GM21619 (cell line): ENCODE data around the gene NOL4L.

ENCODE experiments used
- ATAC-seq: cut with Tn5 transposase; IDR thresholded peaks from one replicate; pipeline ENCODE4 v1.9.1; 2021; ENCODE audit not compliant: unreplicated experiment

NOL4L gene

DNA sequence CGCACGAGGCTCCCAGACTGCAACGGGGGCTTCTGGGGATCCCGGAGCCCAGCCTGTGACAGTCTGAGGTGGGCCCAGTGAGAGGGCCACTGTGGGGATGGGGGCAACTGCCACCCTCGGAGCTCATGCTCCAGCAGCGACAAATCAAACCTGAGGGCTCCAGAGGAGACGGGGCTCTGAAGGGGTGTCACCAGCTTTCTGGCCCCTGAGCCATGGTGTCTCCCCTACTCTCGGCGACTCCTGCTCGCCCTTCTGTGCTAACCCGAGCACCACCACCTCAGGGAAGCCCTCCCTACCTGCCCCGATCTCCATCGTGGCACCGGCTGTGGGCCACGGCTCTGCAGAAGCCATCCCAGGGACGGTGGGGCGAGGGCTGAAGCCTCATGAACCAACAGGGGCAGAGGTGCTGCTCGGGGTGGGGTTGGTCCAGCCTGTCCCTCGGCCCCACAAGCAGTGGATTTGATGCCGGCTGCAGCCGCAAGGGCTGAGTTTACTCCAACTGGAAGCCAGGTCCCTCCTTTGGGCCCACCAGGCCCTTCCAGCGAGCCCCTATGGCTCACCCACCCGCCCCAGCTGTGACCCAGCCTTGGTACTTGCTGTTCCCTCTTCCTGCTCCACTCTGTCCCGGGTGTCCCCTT, 124.3 kb downstream of the NOL4L start:
- ATAC-seq = no peak

DNA sequence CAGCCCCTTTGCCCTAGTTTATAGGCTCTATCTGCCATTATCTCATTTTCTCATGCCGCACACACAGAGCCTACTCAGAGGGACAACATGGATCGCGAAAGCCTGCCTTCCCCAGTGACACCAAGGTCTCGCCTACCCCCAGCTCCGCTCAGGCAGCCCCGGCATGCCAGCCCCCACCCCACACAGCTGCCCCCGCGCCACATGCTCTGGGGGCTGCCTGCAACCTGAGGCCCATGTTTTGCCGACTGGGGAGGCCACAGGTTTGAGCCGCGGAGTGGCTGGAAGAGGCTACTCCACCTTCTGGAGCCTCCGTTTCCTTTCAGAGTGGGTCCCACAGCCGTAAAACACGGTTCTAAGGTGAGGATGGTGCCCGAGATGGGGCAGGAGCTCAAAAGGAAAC, 124.9 kb downstream of the NOL4L start:
- no peak for ATAC-seq

DNA sequence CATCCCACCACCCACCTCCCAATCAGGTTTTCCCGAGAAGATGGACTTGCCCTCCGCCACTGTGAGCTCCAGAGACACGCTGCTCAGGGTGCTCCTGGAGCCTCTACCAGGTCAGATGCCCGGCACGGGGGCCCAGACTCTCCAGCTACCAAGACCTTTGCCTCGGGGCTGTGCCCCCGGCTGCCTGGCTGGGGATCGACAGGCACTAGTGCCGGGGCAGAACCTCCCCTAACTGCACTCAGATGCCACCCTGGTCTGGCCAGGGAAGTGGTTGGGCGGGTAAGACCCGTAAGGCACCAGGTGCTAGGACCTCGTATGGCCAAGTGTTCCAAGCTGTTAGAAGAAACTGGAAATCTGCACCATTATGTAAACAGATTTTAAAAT, 126.3 kb downstream of the NOL4L start:
- no peak for ATAC-seq

DNA sequence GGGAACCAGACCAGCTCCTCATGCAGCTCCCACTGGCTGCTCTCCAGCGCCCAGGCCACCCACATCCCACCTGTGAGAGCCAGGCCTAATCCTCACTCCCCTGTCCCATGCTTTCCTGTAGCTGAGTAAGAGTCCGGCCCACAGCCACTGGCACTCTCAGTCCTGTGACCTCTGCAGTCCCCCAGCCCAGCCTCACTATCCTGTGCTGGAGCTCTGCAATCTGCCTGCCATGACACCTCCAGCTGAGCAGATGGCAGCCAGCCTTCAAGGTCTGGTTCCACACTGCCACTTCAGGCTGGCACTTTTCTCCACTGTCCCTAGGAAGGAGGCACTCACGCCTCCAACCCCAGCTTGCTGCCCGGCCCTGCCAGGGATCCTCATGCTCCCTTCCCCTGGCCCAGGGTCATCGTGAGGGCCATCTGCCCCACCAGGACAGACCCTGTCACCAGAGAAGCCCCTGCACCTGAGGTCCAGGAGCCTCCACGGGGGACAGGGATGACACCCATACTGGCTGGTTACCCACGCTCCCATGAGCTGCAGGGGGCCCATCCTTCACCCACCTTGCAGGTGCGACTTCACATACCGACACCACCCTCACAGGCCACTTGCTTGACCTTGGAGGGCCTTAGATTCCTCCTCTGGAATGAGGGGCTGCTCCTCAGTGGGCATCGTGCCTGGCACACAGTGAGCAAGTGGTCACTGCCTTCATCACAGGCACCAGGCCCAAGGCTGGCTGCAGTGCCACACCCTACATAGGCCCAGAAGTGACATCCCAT, 126.9 kb downstream of the NOL4L start:
- ATAC-seq = no peak

DNA sequence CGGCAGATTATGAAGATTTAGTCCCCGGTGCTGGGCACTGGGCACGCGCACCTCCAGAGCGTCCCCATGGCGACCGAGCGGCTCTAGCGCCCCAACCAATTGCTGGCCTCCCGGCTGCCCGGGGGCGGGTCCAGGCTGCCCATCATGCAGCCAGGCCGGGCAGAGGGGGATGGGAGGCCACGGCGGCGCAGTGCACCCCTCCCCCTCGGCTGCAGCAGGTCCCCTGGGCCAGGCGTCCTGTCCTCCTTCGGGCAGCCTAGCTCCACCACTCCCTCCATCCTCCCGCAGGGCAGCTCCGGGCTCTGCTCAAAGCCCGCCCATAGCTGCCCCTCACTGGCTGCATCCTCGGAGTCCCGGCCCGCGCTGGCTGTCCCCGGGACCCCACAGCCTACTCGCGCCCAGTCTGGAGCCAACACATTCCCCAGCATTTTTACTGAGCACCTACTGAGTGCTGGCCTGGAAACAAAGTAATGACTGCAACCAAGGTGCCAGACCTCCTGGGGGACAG, 127.6 kb downstream of the NOL4L start:
- no peak for ATAC-seq

DNA sequence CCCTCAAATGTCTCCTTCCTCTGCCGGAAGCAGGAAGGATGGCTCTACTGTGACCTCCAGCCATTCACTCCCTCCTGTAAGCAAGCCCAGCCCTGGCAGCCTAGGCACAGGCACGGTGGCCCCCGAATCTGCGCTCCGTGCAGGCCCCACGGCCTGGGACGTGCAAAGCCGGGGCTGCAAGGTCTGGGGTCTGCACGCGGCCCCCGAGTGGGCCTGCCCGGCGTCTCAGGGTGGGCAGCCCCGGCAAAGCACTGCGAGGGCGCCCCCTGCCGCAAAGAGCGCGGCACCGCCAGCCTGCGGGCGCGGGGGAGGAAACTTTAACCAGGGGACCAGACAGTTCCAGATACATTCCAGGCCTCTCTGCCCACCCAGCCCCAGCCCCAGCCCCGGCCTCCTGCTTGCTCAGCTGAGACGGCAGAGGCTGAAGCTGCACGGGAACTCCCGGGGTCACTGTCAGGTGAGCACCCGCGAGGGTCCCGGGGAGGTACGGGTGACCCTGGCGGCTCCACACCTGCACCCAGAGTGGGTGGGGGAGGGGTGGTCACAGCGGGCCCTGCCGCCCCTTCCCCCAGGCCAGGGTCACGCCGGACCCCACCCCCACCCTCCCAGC, 128.2 kb downstream of the NOL4L start:
- no peak for ATAC-seq

DNA sequence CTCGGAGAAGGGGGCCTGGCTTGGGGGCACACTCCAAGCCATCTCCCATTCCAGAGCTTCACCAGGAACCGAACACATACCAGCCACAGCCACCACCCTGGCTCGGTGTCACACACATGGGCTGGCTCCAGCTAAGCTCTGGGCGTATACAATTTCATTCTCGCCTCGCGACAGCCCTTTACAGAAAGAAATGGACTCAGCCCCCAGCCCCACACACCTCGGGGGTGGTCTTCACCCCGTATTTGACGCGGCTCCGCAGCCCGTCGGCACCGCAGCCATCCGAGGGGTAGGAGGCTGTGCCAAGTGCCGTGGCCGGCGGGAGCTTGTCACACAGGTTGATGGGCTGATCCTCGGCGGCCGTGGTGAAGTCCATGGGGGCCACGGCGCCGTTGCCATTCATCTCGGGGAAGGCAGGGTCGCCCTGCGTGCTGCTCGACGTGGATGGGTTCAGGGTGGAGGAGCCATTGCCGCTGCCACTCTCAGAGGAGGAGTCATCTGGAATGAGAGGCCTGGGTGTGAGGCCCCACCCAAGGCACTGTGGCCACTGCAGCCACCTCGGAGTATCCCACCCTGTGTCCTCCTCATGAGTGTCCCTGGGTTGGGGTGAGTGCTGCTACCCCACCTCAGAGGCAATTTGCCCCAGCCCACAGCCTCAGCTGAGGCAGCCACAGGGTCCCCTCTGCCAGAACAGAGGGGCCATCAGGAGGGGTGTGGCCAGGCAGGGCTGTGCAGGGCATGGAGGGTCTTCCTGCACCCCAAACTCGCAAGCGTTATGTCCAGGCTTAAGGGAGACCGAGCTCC, 129.0 kb downstream of the NOL4L start:
- no peak for ATAC-seq

DNA sequence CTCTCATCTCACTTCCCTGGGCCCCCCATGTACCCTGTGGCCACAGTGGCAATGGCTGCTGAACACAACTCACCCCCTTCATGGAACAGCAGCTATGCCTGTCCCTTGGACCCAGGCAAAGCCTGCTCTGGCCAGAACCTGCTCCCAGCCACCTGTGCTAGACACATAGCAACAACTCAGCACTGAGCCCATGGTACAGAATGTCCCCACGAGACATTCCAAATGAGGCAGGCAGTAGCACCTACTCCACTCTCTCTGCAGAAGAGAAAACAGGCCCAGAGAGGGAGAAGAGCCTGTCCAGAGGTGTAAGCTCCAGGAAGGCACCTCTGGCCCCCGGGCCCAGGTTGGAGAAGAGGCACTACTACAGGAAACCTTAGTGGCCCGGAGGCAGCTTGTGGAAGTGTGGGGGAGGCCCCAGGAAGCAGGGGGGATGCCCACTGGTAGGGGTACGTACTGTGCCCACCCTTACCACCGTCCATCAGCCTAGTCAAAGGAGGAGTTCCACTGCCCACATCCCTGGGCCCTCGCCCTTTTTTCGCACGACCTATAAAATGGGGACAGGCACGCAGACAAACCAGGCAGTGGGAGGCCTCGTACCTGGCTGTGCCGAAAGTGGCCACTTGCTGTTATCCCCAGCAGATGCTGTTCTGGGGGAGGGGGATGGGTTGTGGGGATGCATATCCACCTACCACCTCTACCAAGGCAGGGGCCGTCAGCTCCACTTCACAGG, 129.8 kb downstream of the NOL4L start:
- ATAC-seq = no peak

DNA sequence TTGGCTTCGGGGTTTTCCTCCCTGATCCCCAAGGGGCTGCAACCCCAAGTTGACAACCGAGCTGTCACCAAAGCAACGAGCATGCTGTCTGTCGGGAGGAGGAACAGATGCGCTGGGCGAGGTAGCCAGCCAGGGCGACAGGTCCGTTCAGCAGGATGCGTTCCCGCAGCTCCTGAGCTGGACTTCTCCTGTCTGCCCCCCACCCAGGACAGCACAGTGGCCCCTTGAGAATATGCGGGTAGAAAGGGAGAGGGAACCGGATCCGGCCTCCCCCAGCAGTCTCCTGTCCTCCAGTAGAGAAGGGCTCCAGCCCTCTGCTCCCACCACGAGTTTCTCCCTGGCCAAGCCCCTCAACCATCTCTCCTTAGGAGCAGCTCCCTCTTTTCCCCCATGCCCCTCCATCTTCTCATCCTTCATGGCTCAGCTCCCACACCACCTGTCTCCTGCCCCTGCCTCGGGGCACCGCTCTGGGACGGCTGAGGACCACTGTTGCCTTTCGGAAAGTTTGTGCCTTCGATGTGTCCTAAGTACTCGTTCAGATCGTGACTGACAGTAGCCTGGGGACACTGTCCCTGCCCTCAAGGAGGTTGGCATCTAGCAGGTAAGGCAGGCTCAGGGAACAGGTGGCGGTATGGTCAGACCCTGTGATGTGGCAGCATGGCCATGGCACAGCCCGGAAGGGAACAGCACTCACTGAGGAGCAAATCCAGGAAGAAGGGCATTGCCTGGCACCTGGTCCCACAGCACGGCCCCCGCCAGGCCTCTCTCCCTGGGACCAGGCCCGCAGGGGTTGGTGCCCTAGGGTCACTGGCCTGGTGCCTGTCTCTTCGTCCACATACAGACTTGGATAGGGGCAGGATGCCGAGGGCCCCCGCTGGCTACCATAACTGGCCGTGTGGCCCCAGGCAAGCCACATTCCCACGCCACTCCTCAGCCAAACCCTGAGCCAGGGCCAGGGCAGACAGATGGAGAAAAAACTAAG, 130.7 kb downstream of the NOL4L start:
- no peak for ATAC-seq

DNA sequence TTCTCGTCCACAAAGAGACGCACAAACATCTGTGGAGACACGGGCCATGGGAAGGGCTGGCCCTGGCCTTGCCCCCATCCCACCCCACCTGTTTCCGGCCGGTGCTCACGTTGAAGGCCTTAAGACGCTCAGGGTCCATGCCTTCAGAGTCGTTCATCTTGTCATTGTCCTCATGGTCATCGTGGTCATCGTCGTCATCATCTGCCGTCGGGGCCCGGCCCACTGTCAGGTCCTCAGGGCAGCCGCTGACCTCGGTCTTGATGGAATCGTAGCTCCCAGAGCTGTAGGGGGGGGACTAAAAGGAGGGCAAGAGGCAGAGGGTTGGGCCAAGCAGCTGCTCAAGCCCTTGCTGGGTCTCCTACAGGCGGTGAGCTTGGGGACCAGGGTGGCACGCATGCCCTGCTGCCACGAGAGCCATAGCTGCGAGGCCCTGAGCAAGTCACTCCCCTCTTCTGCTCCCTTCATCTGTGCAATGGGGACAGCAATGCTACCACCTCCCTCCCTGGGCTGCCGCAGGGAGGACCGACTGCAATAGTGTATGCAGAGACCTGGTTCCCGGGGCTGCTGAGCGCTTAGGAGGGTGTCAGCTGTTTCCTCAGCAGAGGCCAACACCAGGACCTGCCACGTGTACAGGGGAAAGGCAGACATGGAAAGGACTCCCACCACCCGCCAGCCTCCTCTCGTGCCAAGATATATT, 131.5 kb downstream of the NOL4L start:
- no peak for ATAC-seq

DNA sequence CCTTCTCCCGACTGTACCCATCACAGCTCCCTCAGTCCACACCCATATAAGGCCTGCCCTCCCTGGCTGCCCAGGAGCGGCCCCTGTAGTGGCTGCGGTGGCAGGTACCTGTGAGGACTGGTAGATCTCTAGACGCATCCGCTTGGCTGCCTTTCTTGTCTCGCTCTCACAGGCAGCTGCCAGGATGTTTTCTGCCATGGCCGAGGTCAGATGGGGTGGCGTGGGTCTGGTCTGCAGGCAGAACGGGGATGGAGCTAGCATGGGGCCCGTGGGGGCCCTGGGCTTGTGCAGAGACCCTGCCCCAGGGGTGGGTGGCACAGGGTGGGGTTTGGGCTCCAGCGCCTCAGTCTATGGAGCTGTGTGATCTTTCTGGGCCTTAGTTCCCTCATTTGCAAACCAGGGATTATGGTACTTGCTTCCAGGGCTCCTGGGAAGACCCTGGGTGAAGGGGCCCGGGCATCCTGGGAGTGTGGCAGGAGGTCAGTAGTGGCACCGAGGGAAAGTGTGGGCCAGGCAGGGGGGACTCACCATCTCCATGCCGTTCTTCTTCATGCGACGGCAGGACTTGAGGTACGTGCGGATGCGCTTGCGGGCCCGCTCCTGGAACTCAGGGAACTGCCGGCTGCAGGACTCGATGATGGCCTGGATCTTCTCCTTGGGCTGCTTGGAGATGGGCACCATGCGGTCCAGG, 132.2 kb downstream of the NOL4L start:
- no peak for ATAC-seq

DNA sequence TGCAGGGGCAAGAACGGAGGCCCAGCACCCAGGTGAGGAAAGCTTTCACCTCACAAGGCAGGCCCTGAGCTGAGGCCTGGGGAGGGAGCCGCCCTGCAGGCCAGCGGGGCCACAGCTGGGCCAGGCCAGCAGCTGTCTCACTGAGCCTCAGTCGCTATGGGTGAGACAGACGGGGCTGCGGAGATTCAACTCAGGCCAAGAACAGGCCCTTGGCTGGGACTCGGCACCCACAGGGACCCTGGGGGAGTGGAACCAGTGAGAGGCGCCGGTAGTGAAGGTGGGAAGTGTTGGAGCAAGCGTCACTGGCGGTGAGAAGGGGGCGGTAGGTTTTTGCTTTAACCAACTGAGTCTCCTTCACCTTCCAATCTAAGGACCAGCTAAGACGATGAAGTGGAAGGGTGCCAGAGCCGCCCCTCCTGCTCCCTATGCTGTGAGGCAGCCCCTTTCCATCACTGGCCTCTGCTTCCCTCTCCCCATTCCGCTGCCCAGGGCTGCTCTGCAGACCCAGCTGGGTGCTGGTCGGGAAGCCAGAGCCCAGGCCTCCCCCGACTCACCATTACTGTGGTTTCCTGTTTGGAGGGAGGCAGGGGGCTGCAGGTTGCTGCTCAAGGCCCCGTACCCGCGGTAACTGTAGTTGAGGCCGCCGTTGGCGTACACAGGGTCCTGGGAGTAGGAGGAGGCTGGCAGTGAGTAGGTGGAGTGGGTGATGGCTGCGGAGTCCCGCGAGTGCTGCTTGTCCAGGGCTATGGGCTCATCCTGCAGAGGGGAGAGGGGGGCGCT, 133.3 kb downstream of the NOL4L start:
- ATAC-seq = no peak

DNA sequence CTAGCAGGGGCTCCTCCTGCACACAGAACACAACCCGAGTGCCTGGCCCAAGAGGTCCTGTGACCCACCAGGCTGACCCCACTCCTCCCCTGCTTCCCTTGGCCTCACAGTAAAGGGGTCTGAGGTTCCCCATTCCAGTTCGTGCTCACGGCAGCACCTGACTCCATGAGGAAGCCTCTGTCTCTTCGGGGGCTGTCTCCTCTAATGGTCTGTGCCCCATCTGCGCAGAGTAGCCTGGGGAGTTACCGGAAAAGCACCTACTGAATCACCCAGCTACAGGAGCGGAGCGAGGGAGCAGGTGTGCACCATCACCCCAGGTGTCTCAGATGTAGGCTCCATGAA, 133.8 kb downstream of the NOL4L start:
- ATAC-seq = no peak

DNA sequence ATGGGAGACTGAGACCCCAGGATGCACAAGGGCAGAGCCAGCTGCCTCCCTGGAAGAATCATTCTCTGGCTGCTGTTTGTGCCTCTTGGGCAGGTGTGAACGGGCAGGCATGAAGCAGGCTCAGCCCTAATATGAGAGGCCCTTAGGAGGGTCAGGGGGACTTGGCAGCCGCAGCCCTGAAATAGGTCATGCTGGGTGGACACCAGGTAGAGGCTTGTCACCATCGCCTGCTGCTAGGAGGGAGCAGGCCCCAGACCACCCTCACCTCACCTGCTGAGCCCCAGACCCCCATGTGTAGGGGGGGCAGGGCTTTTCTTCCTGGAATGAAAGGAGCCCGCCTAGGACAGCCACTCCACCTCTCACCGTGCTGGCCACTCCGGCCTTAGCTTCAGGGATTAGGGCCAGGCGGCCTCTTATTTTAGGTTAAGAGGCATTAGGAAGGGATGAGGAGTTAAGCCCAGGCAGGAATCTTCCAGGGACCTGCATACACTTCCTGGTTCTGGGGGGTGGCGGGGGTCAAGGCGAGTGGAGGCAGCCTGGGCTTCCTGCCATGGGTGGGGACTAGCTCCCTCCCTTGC, 134.6 kb downstream of the NOL4L start:
- ATAC-seq = no peak

DNA sequence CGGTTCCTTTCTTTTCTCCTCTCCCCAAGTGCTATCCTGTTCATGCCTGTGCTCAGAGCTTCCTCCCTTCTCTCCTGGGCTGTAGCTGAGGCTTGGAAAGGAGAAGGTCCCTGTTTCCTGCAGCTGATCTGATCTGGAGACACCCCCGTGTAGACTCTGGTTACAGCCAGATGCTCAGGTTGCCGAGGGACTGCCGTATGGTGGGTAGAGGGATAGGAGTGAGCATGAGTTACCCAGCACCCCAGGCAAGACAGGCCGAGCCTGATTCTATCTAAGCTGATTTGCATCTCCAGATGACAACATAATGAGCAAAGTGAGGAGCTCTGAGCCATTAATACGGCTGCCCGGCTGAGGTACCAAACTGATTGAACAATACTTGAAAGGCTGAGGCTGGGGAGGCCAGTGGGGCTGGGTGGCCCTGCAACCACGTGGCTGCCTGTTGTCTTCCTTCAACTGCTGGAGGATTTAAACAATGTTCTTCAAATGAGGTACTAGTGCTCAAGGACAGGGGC, 135.2 kb downstream of the NOL4L start:
- ATAC-seq = no peak

DNA sequence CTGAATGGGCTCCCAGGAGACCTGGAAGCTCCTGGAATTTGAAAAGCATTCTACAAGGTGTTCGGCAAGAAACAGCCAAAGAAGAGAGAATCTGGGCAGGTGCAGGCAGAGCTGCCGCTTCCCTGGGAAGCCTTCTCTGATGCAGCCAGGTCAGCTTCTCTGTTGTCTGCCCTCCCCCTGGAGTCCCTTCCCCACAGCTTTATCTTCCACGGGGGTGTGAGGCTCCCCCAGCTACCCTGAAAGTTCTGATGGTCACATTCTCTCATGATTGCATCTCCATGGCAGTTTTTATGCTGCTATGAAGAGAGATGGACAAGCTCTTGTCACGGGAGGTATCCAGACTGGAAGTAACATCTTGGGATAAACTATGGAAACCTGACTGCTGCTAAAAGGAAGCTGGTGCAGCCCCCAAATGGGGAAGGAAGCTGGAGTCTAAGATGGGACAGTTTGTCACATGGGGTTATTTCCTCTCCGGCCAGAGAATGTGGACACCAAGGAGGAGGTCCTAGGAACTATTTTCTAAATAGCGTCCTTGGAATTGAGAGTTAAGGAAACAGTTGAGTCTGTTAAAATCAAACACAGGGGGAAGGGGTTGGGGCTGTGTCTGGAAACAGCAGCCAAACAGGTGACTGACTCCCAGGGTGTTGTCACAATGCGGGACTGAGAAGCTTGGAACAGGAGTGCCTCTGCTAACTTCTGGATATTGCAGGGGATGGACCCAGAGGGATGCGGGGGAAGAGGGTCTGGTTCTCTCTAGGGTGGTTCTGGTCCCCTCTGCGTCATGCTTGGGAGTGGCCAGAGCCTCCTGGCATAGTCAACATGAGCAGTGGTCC, 135.9 kb downstream of the NOL4L start:
- no peak for ATAC-seq
